ENCODE data around the gene CLDN6. TPM values are rescaled to one million over a fixed set of nuclear protein-coding genes. Genes with fewer than 3 reads are reported as not detected.

CLDN6 gene
- total RNA-seq, 1 experiment from 2014 or later = 743 TPM

DNA sequence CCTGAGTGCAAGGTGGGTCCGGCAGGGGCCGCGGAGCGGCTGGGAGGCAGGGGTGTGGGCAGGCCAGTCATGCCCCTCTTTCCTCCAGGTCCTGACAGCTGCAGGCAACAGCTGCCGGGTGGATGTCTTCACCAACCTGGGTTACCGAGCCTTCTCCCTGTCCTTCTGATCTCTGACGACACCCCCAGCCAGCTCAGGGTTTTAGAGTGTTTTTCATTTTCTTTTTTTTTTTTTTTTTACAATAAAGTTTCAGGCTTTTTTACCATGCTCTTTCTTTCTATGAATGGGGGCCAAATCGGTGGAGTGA is 9.5 kb upstream of the CLDN6 start:
- Histone ChIP-seq H2BK12ac (ENCODE audit: insufficient read length, low read depth, low read length) (no peak overlapping the region), H3K4me1 (ENCODE audit: insufficient read depth, low read length) (no peaks in the 10 kb centered on the region; the same call in 1 of the 2 replicates), H3K23ac (ENCODE audit: insufficient read length, low read depth, low read length) (no peak overlapping the region), H2BK20ac (ENCODE audit: low read depth, low read length, poor library complexity, severe bottlenecking) (no peak overlapping the region), H3K14ac (ENCODE audit: insufficient read depth, low read length) (no peak overlapping the region), H3K9me3 (ENCODE audit: control insufficient read depth, low read depth, low read length) (no peaks in the 10 kb centered on the region), H3T11ph (ENCODE audit: low read length) (no peak overlapping the region), H4K91ac (ENCODE audit: insufficient read length, low read depth, low read length) (no peak overlapping the region), H4K8ac (replicated peaks; ENCODE audit: insufficient read length, low read depth, low read length) (no peak overlapping the region), H2BK120ac (ENCODE audit: low read depth, low read length, poor library complexity, severe bottlenecking) (no peak overlapping the region), H3K23me2 (ENCODE audit: insufficient read length, low read depth, low read length, poor library complexity, severe bottlenecking) (peaks cover 10% of the 10 kb centered on the region), H3K27me3 (ENCODE audit: insufficient read depth, low read length) (no peaks in the 10 kb centered on the region), H3K79me1 (ENCODE audit: insufficient read depth, low read depth, low read length, poor library complexity, severe bottlenecking) (no peaks in the 10 kb centered on the region), H3K79me2 (ENCODE audit: insufficient read depth, low read length) (no peaks in the 10 kb centered on the region), H2AFZ (ENCODE audit: low read length) (no peak overlapping the region), H3K56ac (ENCODE audit: insufficient read length, low read depth, low read length) (no peak overlapping the region), H2BK15ac (ENCODE audit: low read depth, low read length) (no peak overlapping the region), H3K9ac (ENCODE audit: extremely low read depth, insufficient read length, low read length) (no peak overlapping the region), H3K4ac (ENCODE audit: low read depth, low read length) (no peak overlapping the region), H2BK5ac (ENCODE audit: insufficient read length, low read length) (no peak overlapping the region), H3K27ac (ENCODE audit: insufficient read length, low read depth, low read length) (no peak overlapping the region), H4K5ac (ENCODE audit: insufficient read length, low read depth, low read length) (no peak overlapping the region), H3K4me2 (ENCODE audit: insufficient read depth, insufficient read length, low read length) (no peak overlapping the region), H2AK5ac (ENCODE audit: insufficient read length, low read length) (no peak overlapping the region), H4K20me1 (ENCODE audit: control insufficient read depth, insufficient read depth, insufficient read length) (peaks cover 3% of the 10 kb centered on the region), H3K18ac (ENCODE audit: insufficient read length, low read depth, low read length) (no peak overlapping the region)
- H3K4me3 Mint-ChIP-seq = peak overlapping the region in 1 of 2 experiments; percentile 51; a peak in 1 of 5 replicates
- WGBS (ENCODE audit: extremely low coverage, insufficient read length, low lambda C conversion rate) = no CpG with 5 or more reads among the region's 8 CpGs
- peaks cover 13 to 41% (median 37%) of the 10 kb centered on the region in 3 experiments for H3K36me3 Mint-ChIP-seq (ENCODE audit: insufficient read depth in 1 of 3, low read depth in 3 of 3)
- TF ChIP-seq, protein P1, sequence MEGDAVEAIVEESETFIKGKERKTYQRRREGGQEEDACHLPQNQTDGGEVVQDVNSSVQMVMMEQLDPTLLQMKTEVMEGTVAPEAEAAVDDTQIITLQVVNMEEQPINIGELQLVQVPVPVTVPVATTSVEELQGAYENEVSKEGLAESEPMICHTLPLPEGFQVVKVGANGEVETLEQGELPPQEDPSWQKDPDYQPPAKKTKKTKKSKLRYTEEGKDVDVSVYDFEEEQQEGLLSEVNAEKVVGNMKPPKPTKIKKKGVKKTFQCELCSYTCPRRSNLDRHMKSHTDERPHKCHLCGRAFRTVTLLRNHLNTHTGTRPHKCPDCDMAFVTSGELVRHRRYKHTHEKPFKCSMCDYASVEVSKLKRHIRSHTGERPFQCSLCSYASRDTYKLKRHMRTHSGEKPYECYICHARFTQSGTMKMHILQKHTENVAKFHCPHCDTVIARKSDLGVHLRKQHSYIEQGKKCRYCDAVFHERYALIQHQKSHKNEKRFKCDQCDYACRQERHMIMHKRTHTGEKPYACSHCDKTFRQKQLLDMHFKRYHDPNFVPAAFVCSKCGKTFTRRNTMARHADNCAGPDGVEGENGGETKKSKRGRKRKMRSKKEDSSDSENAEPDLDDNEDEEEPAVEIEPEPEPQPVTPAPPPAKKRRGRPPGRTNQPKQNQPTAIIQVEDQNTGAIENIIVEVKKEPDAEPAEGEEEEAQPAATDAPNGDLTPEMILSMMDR (conservative IDR thresholded peaks at IDR 0.05) = no peak
- no peak for DNase-seq
- H3K27ac Mint-ChIP-seq = no peak overlapping the region
- H3K9me3 Mint-ChIP-seq = no peaks in the 10 kb centered on the region
- peaks cover 6% of the 10 kb centered on the region for H3K27me3 Mint-ChIP-seq (ENCODE audit: low read depth)
- H3K4me1 Mint-ChIP-seq = peaks cover 17 to 46% of the 10 kb centered on the region in 2 experiments

All from H9 (cell line).